Activated naive CD4-positive, alpha-beta T cell treated with anti-CD3 and anti-CD28 coated beads for 36 hours (primary cell): ENCODE results near the gene DNAAF3. TPM values are rescaled to one million over a fixed set of nuclear protein-coding genes. Genes with fewer than 3 reads are reported as not detected.
A peak's percentile ranks its signal among the peaks of the same experiment; 100 is the strongest.
"Not testable (repeated sequence)": the region's sequence is repeated elsewhere in the genome, so short reads cannot be mapped to it uniquely, and the experiment has no call there.

Experiments used
- CTCF ChIA-PET: fragments of 350-600 bp; sonication (Branson Sonifier 250); formaldehyde crosslinking; loops from one replicate; lab custom pipeline; 2021; ENCODE audit warnings: antibody characterized with exemption; lab: Charles Lee
- DNase-seq: peaks from one replicate; pipeline ENCODE4 v3.0.0-alpha.2; 2020
- H3K27ac Mint-ChIP-seq: one replicate; pipeline ENCODE4 v1.8.0; 2021; ENCODE audit warnings: mild to moderate bottlenecking, mixed read lengths
- H3K27me3 Mint-ChIP-seq: one replicate; pipeline ENCODE4 v1.8.0; 2021; ENCODE audit warnings: low read depth, mixed read lengths
- H3K36me3 Mint-ChIP-seq: one replicate; pipeline ENCODE4 v1.8.0; 2021; ENCODE audit warnings: low read depth, mixed read lengths
- H3K4me1 Mint-ChIP-seq: one replicate; pipeline ENCODE4 v1.8.0; 2021; ENCODE audit warnings: low read depth, mixed read lengths
- H3K4me3 Mint-ChIP-seq: one replicate; pipeline ENCODE4 v1.8.0; 2021; ENCODE audit warnings: mild to moderate bottlenecking, moderate library complexity, mixed read lengths
- H3K9me3 Mint-ChIP-seq: one replicate; pipeline ENCODE4 v1.8.0; 2021; ENCODE audit warnings: mixed read lengths
- intact Hi-C: fragments of 100-400 bp; cut with micrococcal nuclease; formaldehyde crosslinking; loops from one replicate; pipeline ENCODE4 v1.15.1; 2023
- total RNA-seq, 2 experiments: library from RNA; stranded (reverse); gene quantifications; one replicate each; pipeline ENCODE4 v1.2.3, GENCODE V29; 2021

DNAAF3 gene
- total RNA-seq: not detected

DNA sequence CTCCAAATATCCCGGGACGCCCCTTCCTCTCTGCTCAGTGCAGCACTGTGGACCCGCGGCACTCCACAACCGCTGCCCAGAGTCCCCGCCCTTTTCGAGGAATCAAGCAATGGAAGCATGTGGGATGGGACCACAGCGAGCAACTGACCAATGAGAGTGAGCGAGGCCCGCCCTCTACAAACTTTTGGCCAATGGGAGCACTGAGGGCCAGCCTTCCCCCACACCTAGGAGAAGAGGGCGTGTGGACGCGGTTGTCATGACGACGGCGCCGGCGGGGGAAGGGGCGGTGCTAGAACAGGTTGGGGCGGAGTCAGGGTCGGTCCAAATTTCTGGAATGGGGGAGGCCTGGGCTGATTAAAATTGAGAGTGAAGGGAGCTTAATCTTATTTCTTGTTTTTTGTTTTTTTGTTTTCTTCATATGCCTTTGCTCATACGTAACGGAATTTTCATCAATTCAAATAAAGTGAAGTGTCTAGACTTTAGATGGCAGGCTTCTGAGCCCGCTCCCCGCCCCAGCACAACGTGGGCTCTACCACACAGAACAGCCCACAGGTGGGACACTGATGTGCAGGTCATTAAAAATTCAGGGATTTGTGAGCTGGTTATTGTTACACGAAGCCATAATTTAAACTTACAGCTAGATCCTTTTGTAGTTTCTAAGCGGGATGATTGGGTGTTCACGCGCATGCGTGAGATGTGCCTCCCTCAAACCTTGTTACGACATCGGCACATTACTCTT lies at the start of gene DNAAF3:
Gene DNAAF3, minus strand, starts transcription at position 84 of the 739 bp plus-strand sequence. CDS start 200 bp downstream, outside the sequence.
- no peak within 1 kb of the TSS for H3K27ac Mint-ChIP-seq
- no peaks in the 10 kb centered on the region for H3K9me3 Mint-ChIP-seq
- peaks cover 59% of the 10 kb centered on the region for H3K27me3 Mint-ChIP-seq
- CTCF ChIA-PET: interaction anchor here (0.8 to 1.6 kb wide), 2 partner anchors 9 to 25 kb away, joined by 3 to 10 read pairs; no protein-coding TSS in a partner anchor
- peak within 1 kb of the TSS; percentile 64 for H3K4me3 Mint-ChIP-seq
- intact Hi-C loops: loop anchor here (10.0 kb wide), 1 partner anchor 82 kb away; no protein-coding TSS in a partner anchor
- no peaks in the 10 kb centered on the region for H3K36me3 Mint-ChIP-seq
- peaks cover 11% of the 10 kb centered on the region for H3K4me1 Mint-ChIP-seq
- peak; percentile 83 for DNase-seq

DNA sequence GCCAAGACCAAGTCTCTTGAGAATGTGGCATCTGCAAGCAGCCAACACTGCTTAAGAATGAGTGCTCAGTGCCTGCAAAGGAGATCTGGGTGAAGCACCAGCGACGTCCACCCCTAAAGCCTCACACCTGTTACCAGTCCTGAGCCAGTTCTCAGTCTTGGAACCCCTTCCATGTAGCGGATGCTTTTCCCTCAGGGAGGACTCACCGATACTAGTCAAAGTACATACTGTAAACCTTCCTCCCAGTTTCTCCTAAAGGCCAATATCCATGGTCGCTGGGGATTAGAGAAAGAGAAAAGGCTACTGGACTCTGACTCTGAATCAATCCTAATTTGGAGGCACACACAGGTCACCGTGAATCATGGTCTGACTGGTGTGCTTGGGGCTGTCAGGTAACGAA lies 47.1 kb upstream of the DNAAF3 start:
- no peak for DNase-seq
- peaks cover 5% of the 10 kb centered on the region for H3K36me3 Mint-ChIP-seq
- H3K27me3 Mint-ChIP-seq: peaks cover 30% of the 10 kb centered on the region
- no peak overlapping the region for H3K4me3 Mint-ChIP-seq
- no peak overlapping the region for H3K27ac Mint-ChIP-seq
- H3K4me1 Mint-ChIP-seq: peaks cover 13% of the 10 kb centered on the region
- intact Hi-C loops: no loop called here
- peaks cover 6% of the 10 kb centered on the region for H3K9me3 Mint-ChIP-seq
- CTCF ChIA-PET: no interaction called here

GRCh38 chr19:55212447-55212846 lies 46.0 kb upstream of the DNAAF3 start:
- Mint-ChIP-seq H3K27me3 (peaks cover 30% of the 10 kb centered on the region), H3K4me1 (peaks cover 13% of the 10 kb centered on the region), H3K9me3 (peaks cover 6% of the 10 kb centered on the region), H3K4me3 (no peak overlapping the region), H3K27ac (peak overlapping the region; percentile 2), H3K36me3 (peaks cover 5% of the 10 kb centered on the region)
- peak; percentile 80 for DNase-seq
- CTCF ChIA-PET: interaction anchor here (0.7 to 0.9 kb wide), 2 partner anchors 41 to 282 kb away, joined by 3 to 6 read pairs; no protein-coding TSS in a partner anchor
- intact Hi-C loops: loop anchor here (1.0 kb wide), 2 partner anchors 171 to 206 kb away; no protein-coding TSS in a partner anchor

GRCh38 chr19:55209693-55210472 lies 43.5 kb upstream of the DNAAF3 start:
- H3K4me1 Mint-ChIP-seq: peaks cover 2% of the 10 kb centered on the region
- peaks cover 6% of the 10 kb centered on the region for H3K9me3 Mint-ChIP-seq
- no peak overlapping the region for H3K4me3 Mint-ChIP-seq
- no peak overlapping the region for H3K27ac Mint-ChIP-seq
- H3K27me3 Mint-ChIP-seq: peaks cover 39% of the 10 kb centered on the region
- DNase-seq: no peak
- intact Hi-C loops: no loop called here
- CTCF ChIA-PET: interaction anchor here (0.6 kb wide), 2 partner anchors 52 to 384 kb away, joined by 3 to 4 read pairs; no protein-coding TSS in a partner anchor
- H3K36me3 Mint-ChIP-seq: peaks cover 5% of the 10 kb centered on the region

- Mint-ChIP-seq H3K9me3 (peaks cover 6% of the 10 kb centered on the region), H3K27me3 (peaks cover 39% of the 10 kb centered on the region), H3K36me3 (peaks cover 5% of the 10 kb centered on the region), H3K4me1 (peaks cover 2% of the 10 kb centered on the region), H3K4me3 (no peak within 1 kb of the TSS), H3K27ac (no peak within 1 kb of the TSS)
- intact Hi-C loops: no loop called here
- no peak for DNase-seq
- CTCF ChIA-PET: interaction anchor here (0.6 kb wide), 1 partner anchor 385 kb away, joined by 4 read pairs; no protein-coding TSS in a partner anchor
Observed at GRCh38 chr19:55208880-55209692, 42.7 kb upstream of the DNAAF3 start, which contains the start of gene PTPRH. Gene PTPRH, minus strand, starts transcription at chr19:55209501. Its CDS starts 68 bp downstream, at chr19:55209433.

DNA sequence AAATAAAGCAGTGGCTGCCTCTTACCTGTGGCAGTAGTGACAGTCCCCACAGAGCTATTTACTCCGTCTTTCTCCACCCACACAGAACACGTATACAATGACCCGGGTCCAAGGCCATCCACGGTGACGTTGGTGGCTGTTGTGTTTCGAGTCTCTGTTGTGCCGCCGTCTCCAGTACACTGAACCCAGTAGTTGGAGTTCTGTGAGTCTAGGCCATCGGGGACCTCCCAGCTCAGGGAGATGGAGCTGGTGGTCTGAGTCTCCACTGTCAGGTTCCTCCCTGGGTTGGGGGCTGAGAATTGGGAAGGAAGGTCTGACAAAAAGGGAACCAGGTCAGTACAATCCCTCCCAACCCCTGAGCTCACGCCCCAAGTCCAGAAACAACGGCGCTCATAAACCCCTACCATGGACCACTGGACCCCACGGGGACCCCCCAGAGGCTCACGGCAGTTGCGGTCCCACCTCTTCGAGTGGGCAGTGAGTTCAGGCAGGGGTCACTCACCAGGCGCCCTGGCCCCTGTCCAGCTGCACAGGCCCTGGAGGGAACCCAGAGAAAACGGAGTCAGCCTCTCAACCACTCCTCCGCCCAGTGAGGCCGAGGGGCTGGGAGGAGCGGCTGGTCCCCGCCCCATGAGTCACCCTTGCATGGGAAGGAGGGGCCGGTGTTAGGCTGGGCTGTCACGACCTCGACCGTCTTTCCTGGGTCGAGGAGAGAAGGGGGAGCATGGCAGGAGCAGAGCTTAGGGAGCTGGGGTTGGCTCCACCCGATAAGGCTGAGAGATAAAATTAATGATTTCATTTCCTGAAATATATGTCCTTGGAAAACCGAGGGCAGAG lies 40.5 kb upstream of the DNAAF3 start:
- Mint-ChIP-seq H3K4me1 (peaks cover 2% of the 10 kb centered on the region), H3K27me3 (peaks cover 33% of the 10 kb centered on the region), H3K27ac (no peak overlapping the region), H3K36me3 (no peaks in the 10 kb centered on the region), H3K4me3 (no peak overlapping the region), H3K9me3 (no peaks in the 10 kb centered on the region)
- CTCF ChIA-PET: no interaction called here
- intact Hi-C loops: no loop called here
- DNase-seq: peak; percentile 47

DNA sequence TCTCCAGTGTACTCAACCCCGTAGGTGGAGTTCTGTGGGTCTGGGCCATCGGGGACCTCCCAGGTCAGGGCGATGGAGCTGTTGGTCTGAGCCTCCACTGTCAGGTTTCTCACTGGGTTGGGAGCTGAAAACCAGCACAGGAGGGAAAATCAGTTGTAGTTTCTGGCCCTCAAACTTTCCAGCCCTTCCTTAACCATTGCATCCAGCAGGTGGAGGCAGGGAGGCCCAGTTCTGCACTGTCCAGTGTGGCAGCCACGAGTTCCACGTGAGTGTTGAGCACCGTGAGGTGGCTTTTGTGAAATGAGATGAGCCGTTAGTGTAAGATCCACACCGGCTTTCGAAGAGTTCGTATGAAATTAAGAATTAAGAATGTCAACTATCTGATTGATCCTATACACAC lies 35.8 kb upstream of the DNAAF3 start:
- H3K9me3 Mint-ChIP-seq, H3K4me3 Mint-ChIP-seq, DNase-seq, H3K4me1 Mint-ChIP-seq, intact Hi-C loops, H3K36me3 Mint-ChIP-seq, H3K27ac Mint-ChIP-seq: not testable (repeated sequence)
- peaks cover 36% of the 10 kb centered on the region for H3K27me3 Mint-ChIP-seq
- CTCF ChIA-PET: interaction anchor here (0.6 kb wide), 1 partner anchor 90 kb away, joined by 3 read pairs; no protein-coding TSS in a partner anchor

- no peaks in the 10 kb centered on the region for H3K9me3 Mint-ChIP-seq
- H3K4me1 Mint-ChIP-seq: no peaks in the 10 kb centered on the region
- H3K27ac Mint-ChIP-seq: no peak overlapping the region
- intact Hi-C loops: no loop called here
- no peak for DNase-seq
- H3K27me3 Mint-ChIP-seq: peaks cover 18% of the 10 kb centered on the region
- CTCF ChIA-PET: no interaction called here
- H3K4me3 Mint-ChIP-seq: no peak overlapping the region
- H3K36me3 Mint-ChIP-seq: no peaks in the 10 kb centered on the region
Observed at GRCh38 chr19:55199620-55200204, 33.3 kb upstream of the DNAAF3 start.

GRCh38 chr19:55198651-55199050 lies 32.2 kb upstream of the DNAAF3 start:
- Mint-ChIP-seq H3K4me3 (no peak overlapping the region), H3K27ac (no peak overlapping the region), H3K4me1 (no peaks in the 10 kb centered on the region), H3K36me3 (no peaks in the 10 kb centered on the region), H3K27me3 (peaks cover 16% of the 10 kb centered on the region), H3K9me3 (no peaks in the 10 kb centered on the region)
- intact Hi-C loops: no loop called here
- CTCF ChIA-PET: interaction anchor here (1.0 kb wide), 1 partner anchor 94 kb away, joined by 3 read pairs; no protein-coding TSS in a partner anchor
- no peak for DNase-seq

- no peaks in the 10 kb centered on the region for H3K4me1 Mint-ChIP-seq
- no peak overlapping the region for H3K4me3 Mint-ChIP-seq
- no peak overlapping the region for H3K27ac Mint-ChIP-seq
- CTCF ChIA-PET: interaction anchor here (0.5 to 0.6 kb wide), 3 partner anchors 40 to 836 kb away, joined by 3 to 4 read pairs (median 3); no protein-coding TSS in a partner anchor
- no peaks in the 10 kb centered on the region for H3K9me3 Mint-ChIP-seq
- DNase-seq: no peak
- intact Hi-C loops: no loop called here
- H3K36me3 Mint-ChIP-seq: no peaks in the 10 kb centered on the region
- H3K27me3 Mint-ChIP-seq: peaks cover 16% of the 10 kb centered on the region
Observed at GRCh38 chr19:55197528-55197927, 31.1 kb upstream of the DNAAF3 start.

DNA sequence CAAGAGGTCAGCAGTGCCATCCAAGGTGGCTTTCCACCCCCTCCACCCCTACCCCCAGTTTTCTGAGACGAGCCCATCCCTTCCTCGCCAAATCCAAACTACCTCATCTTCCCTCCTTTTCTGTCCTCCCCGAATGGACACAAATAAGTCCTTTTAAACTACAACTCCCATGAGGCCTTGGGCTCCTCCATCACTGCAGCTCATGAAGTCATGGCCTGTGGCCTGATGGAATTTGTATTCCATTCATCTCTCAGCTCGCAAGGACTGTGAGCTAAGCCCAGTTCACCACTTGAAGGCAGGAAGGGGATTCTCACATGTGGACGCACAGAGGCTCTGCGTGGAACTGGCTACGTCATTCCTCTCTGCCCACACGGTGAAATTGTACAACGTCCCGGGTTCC lies 30.4 kb upstream of the DNAAF3 start:
- H3K4me1 Mint-ChIP-seq: no peaks in the 10 kb centered on the region
- DNase-seq: no peak
- H3K4me3 Mint-ChIP-seq: no peak overlapping the region
- intact Hi-C loops: no loop called here
- no peaks in the 10 kb centered on the region for H3K36me3 Mint-ChIP-seq
- H3K27me3 Mint-ChIP-seq: peaks cover 17% of the 10 kb centered on the region
- CTCF ChIA-PET: interaction anchor here (0.6 kb wide), 1 partner anchor 69 kb away, joined by 3 read pairs; no protein-coding TSS in a partner anchor
- H3K9me3 Mint-ChIP-seq: no peaks in the 10 kb centered on the region
- H3K27ac Mint-ChIP-seq: no peak overlapping the region
